BLaER1 treated with 17β-estradiol and CSF1 and Interleukin-3, amounts not matched to agents 10 nM and 100 nM (cell line): ENCODE data around the gene SLX9.

ENCODE experiments used
- H3K27ac ChIP-seq, 11 experiments: shearing (Covaris generic); formaldehyde crosslinking; 2 replicates each; pipeline ENCODE4 v1.8.1; 2022
- H3K27me3 ChIP-seq, 11 experiments: shearing (Covaris generic); formaldehyde crosslinking; 2 replicates each; pipeline ENCODE4 v1.8.1; 2022
- H3K36me3 ChIP-seq, 11 experiments: shearing (Covaris generic); formaldehyde crosslinking; 2 replicates each; pipeline ENCODE4 v1.8.1; 2022
- H3K4me1 ChIP-seq, 10 experiments: shearing (Covaris generic); formaldehyde crosslinking; 2 replicates each; pipeline ENCODE4 v1.8.1; 2022
- H3K4me2 ChIP-seq, 11 experiments: shearing (Covaris generic); formaldehyde crosslinking; 2 replicates each; pipeline ENCODE4 v1.8.1; 2022
- H3K4me3 ChIP-seq, 10 experiments: shearing (Covaris generic); formaldehyde crosslinking; 2 replicates each; pipeline ENCODE4 v1.8.1; 2022
- H3K9ac ChIP-seq, 11 experiments: shearing (Covaris generic); formaldehyde crosslinking; 2 replicates each; pipeline ENCODE4 v1.8.1; 2022
- H3K9me3 ChIP-seq, 11 experiments: shearing (Covaris generic); formaldehyde crosslinking; replicated peaks in 1 of 11; 2 replicates each; pipeline ENCODE4 v1.8.1; 2022
- H4K20me1 ChIP-seq, 11 experiments: shearing (Covaris generic); formaldehyde crosslinking; 2 replicates each; pipeline ENCODE4 v1.8.1; 2022
- Cebpa-rat ChIP-seq, 11 experiments: shearing (Covaris generic); IDR thresholded peaks; 2 replicates each; pipeline ENCODE4 v1.8.1; 2022

SLX9 gene

GRCh38 chr21:44904141-44904923 lies 35.5 kb upstream of the SLX9 start:
- Histone ChIP-seq H3K36me3 (peaks cover 33 to 95% (median 87%) of the 10 kb centered on the region in 11 experiments), H3K4me3 (no peak overlapping the region), H3K4me1 (peaks cover 53 to 99% (median 77%) of the 10 kb centered on the region in 10 experiments), H4K20me1 (peaks cover 0 to 83% (median 47%) of the 10 kb centered on the region in 11 experiments; a peak in 17 of 22 replicates), H3K27me3 (no peaks in the 10 kb centered on the region), H3K9me3 (peaks cover 0 to 9% (median 0%) of the 10 kb centered on the region in 11 experiments; a peak in 8 of 22 replicates), H3K4me2 (peak overlapping the region in 5 of 11 experiments; percentile 64 to 100 (median 93); a peak in 9 of 22 replicates), H3K27ac (peak overlapping the region in 2 of 11 experiments; percentile 17 to 40; a peak in 3 of 22 replicates), H3K9ac (0 out of 22 replicates have a peak overlapping the region, but pooled peaks of 1 of the 11 experiments have one; percentile 32)
- no peak for TF ChIP-seq Cebpa-rat (IDR thresholded peaks at IDR 0.05)

DNA sequence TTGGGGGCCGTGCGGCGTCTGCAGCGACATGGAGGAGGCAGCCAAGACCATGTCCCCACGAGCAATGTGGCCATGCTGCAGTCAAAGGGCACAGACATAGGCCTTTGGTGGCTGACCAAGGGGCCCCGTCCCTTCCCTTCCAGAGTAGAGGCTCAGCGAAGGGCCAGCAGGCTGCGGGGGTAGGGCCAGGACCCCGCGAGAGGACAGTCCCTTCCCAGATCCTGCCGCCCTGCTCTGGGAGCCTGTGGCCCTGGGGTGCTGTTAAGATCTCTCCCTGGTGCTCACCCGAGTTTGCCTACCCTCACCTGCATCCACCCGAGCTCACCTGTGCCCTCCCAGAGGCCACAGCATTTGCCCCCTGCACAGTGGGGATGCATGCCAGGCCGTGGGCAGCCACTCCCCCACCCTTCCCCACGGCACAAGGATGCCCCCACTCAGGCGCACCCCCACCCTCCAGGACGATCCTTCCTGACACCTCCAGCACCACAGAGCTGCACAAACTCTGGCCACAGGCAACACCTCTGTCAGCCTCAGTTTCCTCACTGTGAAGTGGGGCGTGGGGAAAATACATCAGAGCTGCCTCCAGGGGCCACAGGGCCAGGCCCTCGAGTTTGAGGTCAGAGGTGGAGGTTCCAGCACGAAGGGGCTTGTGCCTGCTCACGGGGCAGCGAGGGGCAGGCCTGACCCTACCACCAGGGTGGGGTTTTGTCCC lies 34.7 kb upstream of the SLX9 start:
- H3K4me3 ChIP-seq, result 0 out of 20 replicates have a peak overlapping the region, but pooled peaks of 1 of the 10 experiments have one; percentile 24
- H3K27ac ChIP-seq, result peak overlapping the region in 6 of 11 experiments; percentile 4 to 40 (median 28); a peak in 7 of 22 replicates
- no peak for TF ChIP-seq Cebpa-rat (IDR thresholded peaks at IDR 0.05)
- peak overlapping the region in 6 of 11 experiments; percentile 8 to 44 (median 24); a peak in 5 of 22 replicates for H3K9ac ChIP-seq
- H3K27me3 ChIP-seq, result no peaks in the 10 kb centered on the region
- H3K4me1 ChIP-seq, result peaks cover 61 to 99% (median 86%) of the 10 kb centered on the region in 10 experiments
- peaks cover 0 to 83% (median 41%) of the 10 kb centered on the region in 11 experiments; a peak in 16 of 22 replicates for H4K20me1 ChIP-seq
- peaks cover 29 to 95% (median 87%) of the 10 kb centered on the region in 11 experiments for H3K36me3 ChIP-seq
- H3K4me2 ChIP-seq, result peak overlapping the region; percentile 44 to 100 (median 87); a peak in 20 of 22 replicates
- peaks cover 0 to 9% (median 0%) of the 10 kb centered on the region in 11 experiments; a peak in 8 of 22 replicates for H3K9me3 ChIP-seq

GRCh38 chr21:44905728-44906090 lies 34.1 kb upstream of the SLX9 start:
- H4K20me1 ChIP-seq, result peaks cover 0 to 83% (median 42%) of the 10 kb centered on the region in 11 experiments; a peak in 17 of 22 replicates
- peaks cover 64 to 99% (median 91%) of the 10 kb centered on the region in 10 experiments for H3K4me1 ChIP-seq
- peaks cover 29 to 95% (median 87%) of the 10 kb centered on the region in 11 experiments for H3K36me3 ChIP-seq
- H3K27ac ChIP-seq, result peak overlapping the region in 6 of 11 experiments; percentile 4 to 40 (median 28); a peak in 7 of 22 replicates
- H3K9ac ChIP-seq, result peak overlapping the region in 6 of 11 experiments; percentile 8 to 44 (median 24); a peak in 5 of 22 replicates
- H3K9me3 ChIP-seq, result peaks cover 0 to 9% (median 0%) of the 10 kb centered on the region in 11 experiments; a peak in 8 of 22 replicates
- H3K4me2 ChIP-seq, result peak overlapping the region; percentile 44 to 100 (median 87); a peak in 20 of 22 replicates
- 0 out of 20 replicates have a peak overlapping the region, but pooled peaks of 1 of the 10 experiments have one; percentile 24 for H3K4me3 ChIP-seq
- TF ChIP-seq Cebpa-rat (IDR thresholded peaks at IDR 0.05), result no peak
- no peaks in the 10 kb centered on the region for H3K27me3 ChIP-seq

- peak overlapping the region; percentile 76 to 89 (median 84) for H3K27ac ChIP-seq
- H3K9me3 ChIP-seq, result peaks cover 0 to 9% (median 0%) of the 10 kb centered on the region in 11 experiments; a peak in 8 of 22 replicates
- H3K36me3 ChIP-seq, result peaks cover 15 to 88% (median 72%) of the 10 kb centered on the region in 11 experiments
- H3K4me2 ChIP-seq, result peak overlapping the region; percentile 86 to 100 (median 97)
- H3K4me3 ChIP-seq, result peak overlapping the region in 9 of 10 experiments; percentile 3 to 56 (median 39); a peak in 17 of 20 replicates
- peaks cover 0 to 83% (median 47%) of the 10 kb centered on the region in 11 experiments; a peak in 17 of 22 replicates for H4K20me1 ChIP-seq
- no peak for TF ChIP-seq Cebpa-rat (IDR thresholded peaks at IDR 0.05)
- H3K27me3 ChIP-seq, result no peaks in the 10 kb centered on the region
- peak overlapping the region; percentile 66 to 81 (median 76) for H3K9ac ChIP-seq
- peaks cover 71 to 99% (median 93%) of the 10 kb centered on the region in 10 experiments for H3K4me1 ChIP-seq
These were observed 32.4 kb upstream of the SLX9 start for GRCh38 chr21:44907225-44907965.

DNA sequence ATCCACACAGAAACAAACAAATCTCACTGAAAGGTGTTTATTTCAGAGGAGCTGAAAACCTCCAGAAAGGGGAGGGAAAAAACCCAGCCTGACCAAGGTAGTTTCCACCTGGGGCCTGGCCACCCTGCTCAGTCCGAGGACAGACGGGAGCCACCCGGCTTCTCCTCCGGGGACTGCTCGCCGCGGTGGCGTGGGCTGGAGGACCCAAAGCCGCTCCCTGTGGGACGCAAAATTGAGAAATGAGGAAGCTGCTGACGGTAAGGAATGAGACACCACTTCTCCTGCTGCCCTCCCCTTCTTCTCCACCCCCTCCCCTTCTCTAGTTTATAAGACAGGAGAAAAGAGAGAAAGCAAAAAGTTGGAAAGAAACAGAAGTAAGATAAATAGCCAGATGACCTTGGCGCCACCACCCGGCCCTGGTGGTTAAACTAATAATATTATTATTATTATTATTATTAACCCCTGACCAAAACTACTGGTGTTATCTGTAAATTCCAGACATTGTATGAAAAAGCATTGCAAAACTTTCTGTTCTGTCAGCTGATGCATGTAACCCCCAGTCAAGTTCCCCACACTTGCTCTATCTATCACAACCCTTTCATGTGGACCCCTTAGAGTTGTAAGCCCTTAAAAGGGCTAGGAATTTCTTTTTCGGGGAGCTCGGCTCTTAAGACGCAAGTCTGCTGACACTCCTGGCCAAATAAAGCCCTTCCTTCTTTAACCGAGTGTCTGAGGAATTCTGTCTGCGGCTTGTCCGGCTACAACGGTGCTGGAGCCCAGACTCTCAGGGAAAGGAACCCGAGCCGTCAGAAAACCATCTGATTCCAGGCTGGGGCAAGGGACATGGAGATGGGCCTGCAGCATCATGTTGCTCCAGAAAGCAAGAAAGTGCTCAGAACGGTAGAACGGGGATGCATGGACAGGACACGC lies 31.6 kb upstream of the SLX9 start:
- peak overlapping the region; percentile 86 to 100 (median 97) for H3K4me2 ChIP-seq
- no peaks in the 10 kb centered on the region for H3K27me3 ChIP-seq
- peak overlapping the region; percentile 66 to 81 (median 76) for H3K9ac ChIP-seq
- peaks cover 0 to 2% (median 0%) of the 10 kb centered on the region in 11 experiments; a peak in 2 of 22 replicates for H3K9me3 ChIP-seq
- peak in 4 of 11 experiments; percentile 29 to 72 (median 49); a peak in 4 of 22 replicates for TF ChIP-seq Cebpa-rat (IDR thresholded peaks at IDR 0.05)
- peaks cover 79 to 99% (median 95%) of the 10 kb centered on the region in 10 experiments for H3K4me1 ChIP-seq
- H3K27ac ChIP-seq, result peak overlapping the region; percentile 76 to 89 (median 84)
- peaks cover 7 to 82% (median 64%) of the 10 kb centered on the region in 11 experiments for H3K36me3 ChIP-seq
- peak overlapping the region in 9 of 10 experiments; percentile 3 to 56 (median 39); a peak in 16 of 20 replicates for H3K4me3 ChIP-seq
- H4K20me1 ChIP-seq, result peaks cover 0 to 83% (median 49%) of the 10 kb centered on the region in 11 experiments; a peak in 18 of 22 replicates

DNA sequence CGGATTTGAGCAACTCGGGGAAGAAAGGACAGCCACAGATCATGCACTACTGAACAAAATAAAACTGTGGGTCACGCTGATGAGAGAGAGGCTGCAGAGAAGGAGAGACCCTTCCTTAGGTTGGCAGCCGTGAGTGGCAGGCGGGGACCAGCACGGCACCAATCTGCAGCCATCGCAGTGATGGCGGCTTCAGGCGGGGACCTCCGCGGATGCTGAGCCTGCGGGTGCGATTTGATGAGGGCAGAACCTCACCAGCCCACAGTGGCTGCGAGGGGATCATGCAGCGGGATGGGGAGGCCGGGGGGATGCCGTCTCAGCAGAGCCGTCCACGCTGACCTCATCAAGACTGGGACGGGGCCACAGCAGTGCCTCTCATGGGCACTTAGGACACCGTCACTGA lies 30.9 kb upstream of the SLX9 start:
- peak overlapping the region; percentile 86 to 100 (median 97) for H3K4me2 ChIP-seq
- peaks cover 86 to 99% (median 96%) of the 10 kb centered on the region in 10 experiments for H3K4me1 ChIP-seq

More for the DNA sequence above, 30.9 kb upstream of the SLX9 start:
- no peaks in the 10 kb centered on the region for H3K9me3 ChIP-seq
- peak overlapping the region; percentile 66 to 80 (median 75); a peak in 20 of 22 replicates for H3K9ac ChIP-seq
- no peaks in the 10 kb centered on the region for H3K27me3 ChIP-seq
- peaks cover 1 to 83% (median 49%) of the 10 kb centered on the region in 11 experiments; a peak in 19 of 22 replicates for H4K20me1 ChIP-seq
- peak overlapping the region; percentile 26 to 89 (median 84); a peak in 20 of 22 replicates for H3K27ac ChIP-seq
- H3K4me3 ChIP-seq, result peak overlapping the region in 6 of 10 experiments; percentile 3 to 56 (median 32); a peak in 7 of 20 replicates
- TF ChIP-seq Cebpa-rat (IDR thresholded peaks at IDR 0.05), result no peak
- H3K36me3 ChIP-seq, result peaks cover under 1 to 82% (median 57%) of the 10 kb centered on the region in 11 experiments; a peak in 21 of 22 replicates
